Activated T-cell treated with anti-CD3 and anti-CD28 coated beads, Interleukin-2, amount 50 U/mL, for 48 hours (primary cell): Measurements from ENCODE around the gene SMYD2.

Experiments used
- DNase-seq, 2 experiments: peaks; one replicate each; pipeline ENCODE4 v3.0.0-alpha.2; 2020

Gene SMYD2

GRCh38 chr1:214281021-214281719 lies at the start of gene SMYD2:
Gene SMYD2 (plus strand): TSS chr1:214281159. CDS start chr1:214281255, 96 bp downstream.
- peak; percentile 72 to 80 for DNase-seq

GRCh38 chr1:214233856-214234634 lies 46.9 kb upstream of the SMYD2 start:
- no peak for DNase-seq

- no peak for DNase-seq
Measured at GRCh38 chr1:214234635-214235025, 46.3 kb upstream of the SMYD2 start.

- no peak for DNase-seq
Measured at GRCh38 chr1:214236477-214236876, 44.5 kb upstream of the SMYD2 start.

GRCh38 chr1:214241060-214241459 lies 39.9 kb upstream of the SMYD2 start:
- no peak for DNase-seq

GRCh38 chr1:214244252-214244651 lies 36.7 kb upstream of the SMYD2 start:
- DNase-seq, result no peak

- no peak for DNase-seq
Measured at GRCh38 chr1:214244841-214245240, 36.1 kb upstream of the SMYD2 start.

- no peak for DNase-seq
Measured at GRCh38 chr1:214247501-214248041, 33.4 kb upstream of the SMYD2 start.

GRCh38 chr1:214248311-214249085 lies 32.5 kb upstream of the SMYD2 start:
- DNase-seq, result no peak

- DNase-seq, result no peak
Measured at GRCh38 chr1:214249651-214250050, 31.3 kb upstream of the SMYD2 start.

GRCh38 chr1:214251354-214251753 lies 29.6 kb upstream of the SMYD2 start:
- DNase-seq, result no peak

GRCh38 chr1:214255509-214255908 lies 25.4 kb upstream of the SMYD2 start:
- no peak for DNase-seq

- DNase-seq, result no peak
Measured at GRCh38 chr1:214259353-214259977, 21.5 kb upstream of the SMYD2 start.

GRCh38 chr1:214260561-214261205 lies 20.3 kb upstream of the SMYD2 start:
- DNase-seq, result no peak

- peak; percentile 85 to 89 for DNase-seq
Measured at GRCh38 chr1:214261206-214262123, 19.5 kb upstream of the SMYD2 start.

- no peak for DNase-seq
Measured at GRCh38 chr1:214264196-214264595, 16.8 kb upstream of the SMYD2 start.

GRCh38 chr1:214264976-214265375 lies 16.0 kb upstream of the SMYD2 start:
- DNase-seq, result no peak

- no peak for DNase-seq
Measured at GRCh38 chr1:214270097-214270650, 10.8 kb upstream of the SMYD2 start.

GRCh38 chr1:214271174-214271858 lies 9.6 kb upstream of the SMYD2 start:
- no peak for DNase-seq
